Astrocyte of the spinal cord (primary cell): ENCODE results near the gene MAML3.
"Not testable (repeated sequence)": the region's sequence is repeated elsewhere in the genome, so short reads cannot be mapped to it uniquely, and the experiment has no call there.

Source experiments
- DNase-seq: peaks from one replicate; pipeline ENCODE4 v3.0.0; 2011; ENCODE audit warnings: low read depth, low spot score
- H3K4me3 ChIP-seq: 2 replicates; pipeline ENCODE4 v1.5.1; 2011; ENCODE audit warnings: low read depth, mild to moderate bottlenecking, low read length, moderate library complexity
- CTCF ChIP-seq: IDR thresholded peaks from 2 replicates; pipeline ENCODE4 v1.5.1; 2012; ENCODE audit warnings: low read depth, mild to moderate bottlenecking, low read length, inconsistent platforms
- in situ Hi-C: cut with HindIII; loops from 2 replicates; pipeline ENCODE4 v1.10.0; 2017; ENCODE audit warnings: low sequenced_read_pairs

MAML3 gene

GRCh38 chr4:139704915-139705485 is 449.0 kb downstream of the MAML3 start:
- DNase-seq, result no peak
- in situ Hi-C loops, result no loop called here
- TF ChIP-seq CTCF, result no peak
- no peak overlapping the region for H3K4me3 ChIP-seq

- TF ChIP-seq CTCF, result no peak
- in situ Hi-C loops, result no loop called here
- no peak for DNase-seq
- H3K4me3 ChIP-seq, result no peak overlapping the region
These were observed 453.4 kb downstream of the MAML3 start for GRCh38 chr4:139700568-139700967.

GRCh38 chr4:139698167-139698925 is 455.6 kb downstream of the MAML3 start:
- H3K4me3 ChIP-seq, in situ Hi-C loops, DNase-seq: not testable (repeated sequence)
- TF ChIP-seq CTCF, result peak; percentile 4

- in situ Hi-C loops, result no loop called here
- no peak for TF ChIP-seq CTCF
- no peak overlapping the region for H3K4me3 ChIP-seq
- no peak for DNase-seq
These were observed 457.5 kb downstream of the MAML3 start for GRCh38 chr4:139696491-139696890.

GRCh38 chr4:139694522-139695107 is 459.4 kb downstream of the MAML3 start:
- in situ Hi-C loops, result no loop called here
- DNase-seq, result no peak

More at GRCh38 chr4:139694522-139695107, 459.4 kb downstream of the MAML3 start:
- H3K4me3 ChIP-seq, result no peak overlapping the region
- no peak for TF ChIP-seq CTCF
